Caco-2 (cell line): Measurements from ENCODE around the gene SP140L. TPM values are rescaled to one million over a fixed set of nuclear protein-coding genes. Genes with fewer than 3 reads are reported as not detected.

Experiments used
- BruUV-seq: library from RNA; stranded (reverse); fragments of 400-500 nt; replicated peaks from 2 replicates; lab custom pipeline; 2021; lab: Mats Ljungman, UMichigan
- CTCF ChIA-PET: fragments of 300-600 bp; sonication (Branson Sonifier 250); formaldehyde crosslinking; loops from one replicate; lab custom pipeline; 2022; ENCODE audit warnings: antibody characterized with exemption; lab: Charles Lee
- POLR2A ChIA-PET: fragments of 300-600 bp; sonication (Branson Sonifier 250); formaldehyde crosslinking; loops from one replicate; lab custom pipeline; 2022; ENCODE audit warnings: antibody characterized with exemption; lab: Charles Lee
- DNase-seq, 2 experiments: peaks; one replicate each; pipeline versions ENCODE4 v3.0.0 to v3.0.0-alpha.2; 2020 to 2022
- H3K27me3 ChIP-seq: replicated peaks from 2 replicates; pipeline ENCODE4 v1.6.0; 2011; ENCODE audit warnings: low read length; ENCODE audit not compliant: control insufficient read depth, insufficient read depth
- H3K36me3 ChIP-seq: 2 replicates; pipeline ENCODE4 v1.5.1; 2011; ENCODE audit warnings: low read length; ENCODE audit not compliant: control insufficient read depth, insufficient read depth
- H3K4me1 ChIP-seq: fragments of 250-450 bp; sonication (Bioruptor Pico); 2 replicates; pipeline ENCODE4 v1.5.1; 2020; ENCODE audit warnings: mild to moderate bottlenecking
- H3K4me3 ChIP-seq: 2 replicates; pipeline ENCODE4 v1.5.1; 2011; ENCODE audit warnings: low read depth, mild to moderate bottlenecking, control low read depth, low read length
- H3K9me3 ChIP-seq: fragments of 250-450 bp; sonication (Bioruptor Pico); 2 replicates; pipeline ENCODE4 v1.5.1; 2020; ENCODE audit warnings: mild to moderate bottlenecking, moderate library complexity
- H3K27ac Mint-ChIP-seq: one replicate; pipeline ENCODE4 v1.8.0; 2022; ENCODE audit warnings: mixed read lengths; ENCODE audit not compliant: unreplicated experiment
- H3K27me3 Mint-ChIP-seq: one replicate; pipeline ENCODE4 v1.8.0; 2022; ENCODE audit warnings: mixed read lengths; ENCODE audit not compliant: insufficient read depth, unreplicated experiment
- H3K36me3 Mint-ChIP-seq: one replicate; pipeline ENCODE4 v1.8.0; 2022; ENCODE audit warnings: mild to moderate bottlenecking, mixed read lengths; ENCODE audit not compliant: insufficient read depth, unreplicated experiment
- H3K4me1 Mint-ChIP-seq: one replicate; pipeline ENCODE4 v1.8.0; 2022; ENCODE audit warnings: low read depth, mixed read lengths; ENCODE audit not compliant: unreplicated experiment
- H3K4me3 Mint-ChIP-seq: one replicate; pipeline ENCODE4 v1.8.0; 2022; ENCODE audit warnings: mild to moderate bottlenecking, moderate library complexity, mixed read lengths; ENCODE audit not compliant: unreplicated experiment
- H3K9me3 Mint-ChIP-seq: one replicate; pipeline ENCODE4 v1.8.0; 2022; ENCODE audit warnings: mixed read lengths; ENCODE audit not compliant: unreplicated experiment
- CTCF ChIP-seq, 2 experiments: fragments of 200-600 bp in 1 of 2; IDR thresholded peaks; 1 replicate in 1 of 2; 2 replicates in 1 of 2; pipeline versions ENCODE4 v1.5.1 to v1.8.0; 2011 to 2022; ENCODE audit warnings: antibody characterized with exemption in 1 of 2, control low read depth in 1 of 2, inconsistent platforms in 1 of 2, low read depth in 1 of 2, low read length in 1 of 2, mild to moderate bottlenecking in 1 of 2, moderate library complexity in 1 of 2; ENCODE audit not compliant: insufficient read depth in 1 of 2, severe bottlenecking in 1 of 2, unreplicated experiment in 1 of 2
- intact Hi-C: fragments of 100-400 bp; cut with micrococcal nuclease; formaldehyde crosslinking; loops from one replicate; pipeline ENCODE4 v1.10.0; 2022; ENCODE audit not compliant: unreplicated experiment
- total RNA-seq: library from RNA; stranded (reverse); gene quantifications from 2 replicates; pipeline ENCODE4 v1.2.3, GENCODE V29; 2022

Gene SP140L
- total RNA-seq, 1 experiment from 2014 or later: not detected

- ChIA-PET POLR2A (no interaction called here), CTCF (no interaction called here)
- Histone ChIP-seq H3K36me3 (no peaks in the 10 kb centered on the region), H3K4me3 (no peak overlapping the region), H3K9me3 (no peaks in the 10 kb centered on the region), H3K27me3 (no peaks in the 10 kb centered on the region), H3K4me1 (no peaks in the 10 kb centered on the region)
- no peak for TF ChIP-seq CTCF (IDR thresholded peaks at IDR 0.05; ENCODE audit: insufficient read depth in 1 of 2, low read depth in 1 of 2, low read length in 1 of 2, severe bottlenecking in 1 of 2, unreplicated experiment in 1 of 2)
- Mint-ChIP-seq H3K27ac (no peak overlapping the region), H3K9me3 (no peaks in the 10 kb centered on the region), H3K4me1 (no peaks in the 10 kb centered on the region), H3K4me3 (no peak overlapping the region), H3K27me3 (no peaks in the 10 kb centered on the region), H3K36me3 (no peaks in the 10 kb centered on the region)
- DNase-seq: no peak
- intact Hi-C loops: no loop called here
- BruUV-seq: no TSS peak
Observed at GRCh38 chr2:230439590-230439989, 112.6 kb downstream of the SP140L start.

- Histone ChIP-seq H3K27me3 (no peaks in the 10 kb centered on the region), H3K36me3 (no peaks in the 10 kb centered on the region), H3K4me1 (no peaks in the 10 kb centered on the region), H3K9me3 (no peaks in the 10 kb centered on the region), H3K4me3 (no peak overlapping the region)
- H3K27ac Mint-ChIP-seq: no peak overlapping the region
- DNase-seq: no peak
- intact Hi-C loops: no loop called here
- H3K4me1 Mint-ChIP-seq: no peaks in the 10 kb centered on the region
- ChIA-PET CTCF (no interaction called here), POLR2A (no interaction called here)
- no TSS peak for BruUV-seq
- no peak overlapping the region for H3K4me3 Mint-ChIP-seq
- TF ChIP-seq CTCF (IDR thresholded peaks at IDR 0.05; ENCODE audit: insufficient read depth in 1 of 2, low read depth in 1 of 2, low read length in 1 of 2, severe bottlenecking in 1 of 2, unreplicated experiment in 1 of 2): no peak
- no peaks in the 10 kb centered on the region for H3K36me3 Mint-ChIP-seq
- no peaks in the 10 kb centered on the region for H3K27me3 Mint-ChIP-seq
- no peaks in the 10 kb centered on the region for H3K9me3 Mint-ChIP-seq
Observed at GRCh38 chr2:230441227-230441897, 114.4 kb downstream of the SP140L start.

DNA sequence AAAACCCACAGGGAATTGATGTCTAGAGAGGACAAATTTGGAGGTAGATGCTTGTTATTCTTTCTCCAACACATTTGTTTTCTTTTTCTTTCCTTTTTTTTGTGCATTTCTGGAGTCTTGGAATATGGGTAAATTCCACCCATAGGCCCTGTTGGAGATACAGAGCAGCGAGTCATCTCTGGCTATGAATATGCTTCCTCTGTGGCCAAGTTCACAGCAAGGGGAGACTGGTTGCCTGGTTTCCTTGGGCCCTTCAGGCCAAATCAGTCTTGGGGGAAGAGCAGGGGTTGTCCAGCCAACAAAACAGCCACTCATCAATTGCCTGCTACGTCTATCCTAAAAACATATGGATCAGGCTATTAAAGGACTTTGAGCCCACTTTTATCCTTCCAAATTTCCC lies 116.5 kb downstream of the SP140L start:
- no peak for TF ChIP-seq CTCF (IDR thresholded peaks at IDR 0.05; ENCODE audit: insufficient read depth in 1 of 2, low read depth in 1 of 2, low read length in 1 of 2, severe bottlenecking in 1 of 2, unreplicated experiment in 1 of 2)
- no peaks in the 10 kb centered on the region for H3K27me3 ChIP-seq
- Mint-ChIP-seq H3K27ac (no peak overlapping the region), H3K4me1 (no peaks in the 10 kb centered on the region), H3K27me3 (no peaks in the 10 kb centered on the region), H3K36me3 (peaks cover 4% of the 10 kb centered on the region), H3K9me3 (no peaks in the 10 kb centered on the region), H3K4me3 (no peak overlapping the region)
- H3K36me3 ChIP-seq: no peaks in the 10 kb centered on the region
- POLR2A ChIA-PET: no interaction called here
- no peaks in the 10 kb centered on the region for H3K9me3 ChIP-seq
- H3K4me3 ChIP-seq: no peak overlapping the region
- CTCF ChIA-PET: no interaction called here
- BruUV-seq: no TSS peak
- H3K4me1 ChIP-seq: no peaks in the 10 kb centered on the region
- DNase-seq: no peak
- intact Hi-C loops: no loop called here
